Common myeloid progenitor, CD34-positive (primary cell): ENCODE measurements around the gene CCT7.

ENCODE experiments used
- CTCF ChIA-PET: fragments of 350-600 bp; sonication (Branson Sonifier 250); formaldehyde crosslinking; loops from one replicate; lab custom pipeline; 2021; ENCODE audit warnings: antibody characterized with exemption; lab: Charles Lee
- POLR2A ChIA-PET: fragments of 350-600 bp; sonication (Branson Sonifier 250); formaldehyde crosslinking; loops from one replicate; lab custom pipeline; 2021; ENCODE audit warnings: antibody characterized with exemption; lab: Charles Lee
- DNase-seq, 3 donors: peaks; one replicate each; pipeline versions ENCODE4 v3.0.0 to v3.0.0-alpha.2; 2013
- H3K27ac ChIP-seq, 2 experiments: 1 replicate in 1 of 2; 2 replicates in 1 of 2; pipeline ENCODE4 v1.7.0; 2013; ENCODE audit warnings: inconsistent platforms in 2 of 2, low read length in 2 of 2, mild to moderate bottlenecking in 2 of 2, low read depth in 1 of 2, moderate library complexity in 1 of 2; ENCODE audit not compliant: severe bottlenecking in 2 of 2, insufficient read depth in 1 of 2, poor library complexity in 1 of 2
- H3K27me3 ChIP-seq, 5 experiments: replicated peaks in 2 of 5; 1 replicate in 3 of 5; 2 replicates in 2 of 5; pipeline versions ENCODE4 v1.6.1 to v1.7.0; 2013; ENCODE audit warnings: low read length in 4 of 5, mild to moderate bottlenecking in 2 of 5, moderate library complexity in 2 of 5, inconsistent platforms in 1 of 5; ENCODE audit not compliant: insufficient read depth in 5 of 5, control insufficient read depth in 4 of 5
- H3K36me3 ChIP-seq, 4 experiments: 1 replicate in 2 of 4; 2 replicates in 2 of 4; pipeline versions ENCODE4 v1.6.1 to v1.7.0; 2013; ENCODE audit warnings: low read length in 3 of 4, control low read depth in 1 of 4, mild to moderate bottlenecking in 1 of 4; ENCODE audit not compliant: control insufficient read depth in 4 of 4, insufficient read depth in 4 of 4
- H3K4me1 ChIP-seq, 4 experiments: 1 replicate in 3 of 4; 2 replicates in 1 of 4; pipeline versions ENCODE4 v1.6.1 to v1.7.1; 2013; ENCODE audit warnings: low read length in 3 of 4, mild to moderate bottlenecking in 3 of 4, control low read depth in 1 of 4, inconsistent platforms in 1 of 4, moderate library complexity in 1 of 4; ENCODE audit not compliant: control insufficient read depth in 4 of 4, insufficient read depth in 4 of 4; ENCODE audit errors: control extremely low read depth in 1 of 4
- H3K4me3 ChIP-seq, 7 experiments: 1 replicate in 4 of 7; 2 replicates in 3 of 7; pipeline versions ENCODE4 v1.5.1 to v1.7.0; 2013; ENCODE audit warnings: mild to moderate bottlenecking in 7 of 7, low read length in 6 of 7, moderate library complexity in 6 of 7, inconsistent platforms in 2 of 7, low read depth in 2 of 7, control low read depth in 1 of 7; ENCODE audit not compliant: insufficient read depth in 4 of 7, control insufficient read depth in 1 of 7; ENCODE audit errors: extremely low read depth in 1 of 7
- H3K9me3 ChIP-seq, 5 experiments: 1 replicate in 4 of 5; 2 replicates in 1 of 5; pipeline versions ENCODE4 v1.6.1 to v1.7.1; 2013; ENCODE audit warnings: low read length in 4 of 5, mild to moderate bottlenecking in 2 of 5, inconsistent platforms in 1 of 5, low read depth in 1 of 5, moderate library complexity in 1 of 5; ENCODE audit not compliant: control insufficient read depth in 4 of 5, insufficient read depth in 2 of 5; ENCODE audit errors: control extremely low read depth in 1 of 5
- WGBS: methylation state at CpG from one replicate; pipeline ENCODE4 v1.1.5; 2013; ENCODE audit not compliant: insufficient coverage; 5-methylcytosine and 5-hydroxymethylcytosine counted together

The CCT7 gene

DNA sequence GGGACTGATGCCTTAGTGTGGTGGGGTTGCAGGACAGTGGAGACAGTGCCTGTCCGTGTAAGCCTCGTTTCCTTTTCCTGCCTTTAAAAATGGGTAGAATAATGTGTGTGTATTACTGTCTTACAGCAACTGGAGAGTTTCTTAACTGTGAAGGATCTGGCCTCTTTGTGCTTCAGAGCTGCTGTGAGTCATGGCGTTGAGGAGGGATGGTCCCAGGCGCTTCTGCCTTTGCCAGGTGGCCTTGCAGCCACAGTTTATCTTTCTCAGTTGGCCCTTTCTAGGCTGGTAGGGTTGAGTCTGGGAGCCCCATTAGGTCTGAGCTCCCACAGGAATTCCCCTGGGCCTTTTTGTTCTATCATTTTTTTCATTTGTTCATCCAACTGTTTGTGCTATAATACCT is 10.3 kb upstream of the CCT7 start:
- POLR2A ChIA-PET: no interaction called here
- H3K4me3 ChIP-seq: no peak overlapping the region
- peaks cover 10 to 89% (median 54%) of the 10 kb centered on the region in 4 experiments for H3K36me3 ChIP-seq
- CTCF ChIA-PET: no interaction called here
- H3K9me3 ChIP-seq: no peaks in the 10 kb centered on the region
- DNase-seq: no peak
- H3K27ac ChIP-seq: no peak overlapping the region
- no peaks in the 10 kb centered on the region for H3K27me3 ChIP-seq
- H3K4me1 ChIP-seq: peaks cover 0 to 13% (median 12%) of the 10 kb centered on the region in 4 experiments
- 100% methylated on average over 3 of the region's 4 CpGs for WGBS

DNA sequence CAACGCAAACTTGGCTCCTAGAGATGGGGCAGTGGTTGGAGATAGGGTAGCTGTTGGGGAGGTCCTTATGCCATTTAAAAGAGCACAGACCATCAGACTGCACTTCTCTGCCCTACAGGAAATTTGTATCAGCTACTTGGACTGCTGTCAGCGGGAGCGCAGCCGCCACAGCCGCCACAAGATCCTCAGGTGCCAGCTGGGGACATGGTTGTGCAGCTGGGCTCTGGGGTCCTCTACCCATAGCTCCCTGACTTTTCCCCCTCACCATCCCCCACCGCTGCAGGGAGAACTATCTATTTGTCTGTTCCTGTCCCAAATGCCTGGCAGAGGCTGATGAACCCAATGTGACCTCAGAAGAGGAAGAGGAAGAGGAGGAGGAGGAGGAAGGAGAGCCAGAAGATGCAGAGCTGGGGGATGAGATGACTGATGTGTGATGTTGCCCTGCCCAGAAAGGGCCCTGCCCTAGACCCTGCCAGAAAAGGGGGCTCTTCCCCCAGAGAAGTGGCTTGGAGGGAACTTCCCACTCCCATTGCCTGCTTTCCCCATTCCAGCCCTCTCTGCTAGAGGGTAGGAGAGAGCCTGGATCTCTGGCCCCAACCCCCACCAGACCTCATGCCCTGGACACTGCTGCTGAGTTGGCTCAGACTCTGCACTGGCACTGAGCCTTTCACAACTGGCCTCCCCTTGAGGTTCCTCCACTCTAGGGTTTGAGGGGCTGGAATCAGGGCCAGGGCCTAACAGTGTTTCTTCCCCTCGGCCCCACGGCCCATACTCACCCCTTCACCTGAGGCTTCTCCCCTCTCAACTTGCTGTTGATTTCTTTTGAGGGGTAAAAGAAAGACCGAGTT is 8.4 kb upstream of the CCT7 start:
- ChIA-PET POLR2A (no interaction called here), CTCF (interaction anchor here (0.9 to 1.6 kb wide), 4 partner anchors 13 to 43 kb away, joined by 3 to 6 read pairs (median 4); no protein-coding TSS in a partner anchor)
- Histone ChIP-seq H3K4me1 (peaks cover 0 to 13% (median 12%) of the 10 kb centered on the region in 4 experiments), H3K4me3 (no peak overlapping the region), H3K27ac (no peak overlapping the region), H3K36me3 (peaks cover 8 to 82% (median 50%) of the 10 kb centered on the region in 4 experiments), H3K27me3 (no peaks in the 10 kb centered on the region), H3K9me3 (no peaks in the 10 kb centered on the region)
- WGBS: 51% methylated on average over 6 of the region's 9 CpGs
- no peak for DNase-seq

DNA sequence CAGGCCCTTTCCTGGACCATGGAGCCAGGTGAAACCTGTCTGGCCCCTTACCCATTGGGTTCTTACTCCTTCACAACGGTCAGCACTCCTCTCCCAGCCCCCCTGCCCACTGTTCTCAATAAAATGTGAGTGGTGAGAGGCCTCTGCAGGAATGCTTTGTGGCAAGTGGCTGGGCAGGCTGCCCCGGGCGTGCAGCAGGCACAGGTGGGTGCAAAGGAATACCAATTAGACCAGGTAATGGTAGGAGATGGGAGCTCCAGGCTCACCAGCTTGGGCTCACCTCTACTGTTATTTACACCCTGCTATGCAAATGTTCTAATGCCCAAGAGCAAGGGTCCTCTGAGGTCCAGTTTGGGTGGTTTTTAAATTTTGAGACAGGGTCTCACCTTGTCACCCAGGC is 7.0 kb upstream of the CCT7 start:
- no peak overlapping the region for H3K4me3 ChIP-seq
- POLR2A ChIA-PET: interaction anchor here (0.6 kb wide), 1 partner anchor 1812 kb away, joined by 4 read pairs; no protein-coding TSS in a partner anchor
- no peaks in the 10 kb centered on the region for H3K27me3 ChIP-seq
- no peak overlapping the region for H3K27ac ChIP-seq
- CTCF ChIA-PET: interaction anchor here (1.0 to 2.8 kb wide), 3 partner anchors 15 to 63 kb away, joined by 3 to 12 read pairs (median 4); no protein-coding TSS in a partner anchor
- H3K9me3 ChIP-seq: no peaks in the 10 kb centered on the region
- DNase-seq: no peak
- peaks cover 8 to 72% (median 38%) of the 10 kb centered on the region in 4 experiments for H3K36me3 ChIP-seq
- 93% methylated on average over 2 of the region's 3 CpGs for WGBS
- peaks cover 0 to 13% (median 12%) of the 10 kb centered on the region in 4 experiments for H3K4me1 ChIP-seq

DNA sequence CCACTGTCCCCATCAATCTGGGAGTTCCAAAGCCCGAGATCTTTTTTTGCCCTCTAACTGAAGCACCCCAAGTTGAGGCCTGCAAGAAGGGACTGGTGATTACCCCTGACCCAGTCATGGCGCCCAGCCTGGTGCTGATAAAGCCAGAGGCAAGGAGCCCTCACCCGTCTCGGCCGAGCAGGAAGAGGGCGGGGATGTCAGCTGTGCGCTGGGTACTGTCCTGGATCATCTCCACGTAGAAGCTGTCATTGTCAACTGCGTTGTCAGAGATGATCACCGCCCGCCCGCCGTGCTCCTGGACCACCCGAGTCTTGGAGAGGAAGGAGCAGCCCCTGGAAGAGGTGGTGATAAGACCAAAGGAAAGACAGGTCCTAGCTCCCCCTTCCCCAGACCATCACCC is 5.5 kb upstream of the CCT7 start:
- ChIA-PET POLR2A (no interaction called here), CTCF (interaction anchor here (0.6 to 2.8 kb wide), 3 partner anchors 14 to 1804 kb away, joined by 3 to 12 read pairs (median 3); no protein-coding TSS in a partner anchor)

DNA sequence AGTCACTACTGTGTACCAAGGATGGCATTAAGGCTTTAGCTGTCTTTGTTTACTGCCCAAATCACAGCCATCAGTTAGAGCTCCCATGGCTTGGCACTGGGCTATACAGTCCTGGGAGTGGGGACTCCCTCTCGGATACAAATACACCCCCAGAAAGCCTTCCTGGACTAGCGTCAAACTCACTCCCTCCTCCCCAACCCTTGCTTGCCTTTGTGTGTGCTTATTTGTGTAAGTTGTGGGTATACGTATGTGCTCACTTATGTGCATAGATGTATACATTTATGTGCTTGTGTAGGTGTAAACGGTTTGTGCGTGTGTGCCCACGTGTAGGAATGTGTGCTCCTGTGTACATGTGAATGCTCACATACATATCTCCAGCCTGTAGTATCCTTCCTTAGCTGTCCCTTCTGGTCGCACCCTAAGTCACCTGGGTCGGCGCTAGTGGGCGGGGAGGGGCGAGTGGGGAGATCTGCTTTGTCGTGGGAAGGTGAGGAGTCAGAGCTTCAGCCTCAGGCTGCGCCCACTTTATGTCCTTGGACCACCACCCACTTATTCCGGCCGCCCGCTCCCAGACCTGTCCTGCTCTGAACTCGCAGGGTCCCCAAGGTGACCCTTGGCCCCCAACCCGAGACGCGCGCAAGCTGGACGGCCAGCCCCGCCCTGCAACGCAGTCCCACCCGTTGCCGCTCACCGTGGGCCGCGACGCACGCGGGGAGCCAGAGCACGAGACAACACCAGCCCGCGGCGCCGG is 1.5 kb upstream of the CCT7 start:
- H3K36me3 ChIP-seq: peaks cover 3 to 38% (median 12%) of the 10 kb centered on the region in 4 experiments
- H3K27me3 ChIP-seq: no peaks in the 10 kb centered on the region
- WGBS: 0% methylated on average over 19 of the region's 37 CpGs
- ChIA-PET POLR2A (interaction anchor here (0.8 to 1.7 kb wide), 2 partner anchors 13 to 58 kb away, joined by 3 to 6 read pairs; no protein-coding TSS in a partner anchor), CTCF (interaction anchor here (0.9 to 4.0 kb wide), 11 partner anchors 10 to 57 kb away, joined by 3 to 21 read pairs (median 5); no protein-coding TSS in a partner anchor)
- H3K27ac ChIP-seq: peak overlapping the region; percentile 0 to 7
- no peaks in the 10 kb centered on the region for H3K9me3 ChIP-seq
- peaks cover 16 to 38% (median 27%) of the 10 kb centered on the region in 4 experiments for H3K4me1 ChIP-seq
- peak; percentile 31 to 62 (median 45) for DNase-seq
- H3K4me3 ChIP-seq: peak overlapping the region; percentile 77 to 96 (median 92)

More for the DNA sequence above, 5.5 kb upstream of the CCT7 start:
- DNase-seq: no peak
- Histone ChIP-seq H3K27ac (no peak overlapping the region), H3K9me3 (no peaks in the 10 kb centered on the region), H3K4me3 (no peak overlapping the region), H3K27me3 (no peaks in the 10 kb centered on the region), H3K4me1 (peaks cover 4 to 24% (median 23%) of the 10 kb centered on the region in 4 experiments), H3K36me3 (peaks cover 5 to 57% (median 24%) of the 10 kb centered on the region in 4 experiments)
- 96% methylated on average over 10 of the region's 14 CpGs for WGBS

DNA sequence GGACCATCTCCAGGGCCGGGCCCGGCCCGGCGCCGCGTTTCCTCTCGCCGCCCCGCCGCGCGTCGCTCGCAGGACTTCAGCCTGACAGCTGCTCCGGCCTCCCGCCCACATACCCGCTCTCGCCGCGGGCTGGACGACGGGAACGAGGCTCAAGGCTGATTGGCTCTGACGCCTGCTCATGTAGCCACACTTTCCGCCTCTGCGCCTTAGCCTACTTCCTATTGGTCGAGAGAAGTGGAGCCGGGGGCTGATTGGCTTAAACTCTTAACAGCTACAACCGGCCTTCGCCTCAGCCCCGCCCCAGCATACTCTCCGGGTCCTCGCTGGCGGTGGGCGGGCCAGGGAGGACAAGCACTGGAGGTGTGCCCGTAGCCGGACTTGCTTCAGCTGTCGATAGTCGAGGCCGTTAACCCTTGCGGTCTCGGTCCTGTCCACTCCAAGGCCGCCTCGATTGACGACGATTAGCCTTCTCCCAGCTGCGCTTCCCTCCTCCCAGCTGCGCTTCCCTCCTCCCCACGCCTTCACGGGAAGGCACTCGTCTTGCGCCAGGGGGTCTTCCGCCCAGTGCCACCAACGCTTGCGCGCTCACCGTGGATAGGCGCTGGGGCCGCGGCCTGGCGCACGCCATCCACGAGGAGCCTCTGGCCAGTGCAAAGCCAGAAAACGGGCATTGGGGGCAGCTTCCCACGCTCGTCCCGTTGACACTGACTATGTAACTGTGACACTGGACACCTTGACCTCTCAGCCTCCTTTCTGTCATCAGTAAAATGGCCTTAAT is 765 bp upstream of the CCT7 start, which contains the start of gene PRADC1:
PRADC1 (minus strand) TSS at position 86 of the 778 bp plus-strand sequence; CDS start at position 7, 79 bp downstream.
- CTCF ChIA-PET: interaction anchor here (0.9 to 4.0 kb wide), 12 partner anchors 10 to 56 kb away, joined by 3 to 21 read pairs (median 5); no protein-coding TSS in a partner anchor
- peaks cover 16 to 38% (median 27%) of the 10 kb centered on the region in 4 experiments for H3K4me1 ChIP-seq
- WGBS: under 1% methylated on average over 63 of the region's 67 CpGs
- no peaks in the 10 kb centered on the region for H3K9me3 ChIP-seq
- POLR2A ChIA-PET: interaction anchor here (0.8 to 1.7 kb wide), 7 partner anchors 12 to 60 kb away, joined by 3 to 6 read pairs (median 3); partner anchors contain the start of genes EGR4 and FBXO41
- peak within 1 kb of the TSS; percentile 91 to 96 for H3K27ac ChIP-seq
- peaks cover 4 to 34% (median 8%) of the 10 kb centered on the region in 4 experiments for H3K36me3 ChIP-seq
- no peaks in the 10 kb centered on the region for H3K27me3 ChIP-seq
- H3K4me3 ChIP-seq: peak within 1 kb of the TSS; percentile 77 to 96 (median 92)
- peak; percentile 99 for DNase-seq
